Measurements from ENCODE around the gene RXRA.

Gene RXRA

GRCh38 chr9:134392900-134393299 is 66.6 kb downstream of the RXRA start:
- TF ChIP-seq, protein P1, sequence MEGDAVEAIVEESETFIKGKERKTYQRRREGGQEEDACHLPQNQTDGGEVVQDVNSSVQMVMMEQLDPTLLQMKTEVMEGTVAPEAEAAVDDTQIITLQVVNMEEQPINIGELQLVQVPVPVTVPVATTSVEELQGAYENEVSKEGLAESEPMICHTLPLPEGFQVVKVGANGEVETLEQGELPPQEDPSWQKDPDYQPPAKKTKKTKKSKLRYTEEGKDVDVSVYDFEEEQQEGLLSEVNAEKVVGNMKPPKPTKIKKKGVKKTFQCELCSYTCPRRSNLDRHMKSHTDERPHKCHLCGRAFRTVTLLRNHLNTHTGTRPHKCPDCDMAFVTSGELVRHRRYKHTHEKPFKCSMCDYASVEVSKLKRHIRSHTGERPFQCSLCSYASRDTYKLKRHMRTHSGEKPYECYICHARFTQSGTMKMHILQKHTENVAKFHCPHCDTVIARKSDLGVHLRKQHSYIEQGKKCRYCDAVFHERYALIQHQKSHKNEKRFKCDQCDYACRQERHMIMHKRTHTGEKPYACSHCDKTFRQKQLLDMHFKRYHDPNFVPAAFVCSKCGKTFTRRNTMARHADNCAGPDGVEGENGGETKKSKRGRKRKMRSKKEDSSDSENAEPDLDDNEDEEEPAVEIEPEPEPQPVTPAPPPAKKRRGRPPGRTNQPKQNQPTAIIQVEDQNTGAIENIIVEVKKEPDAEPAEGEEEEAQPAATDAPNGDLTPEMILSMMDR (conservative IDR thresholded peaks at IDR 0.05; ENCODE audit: control insufficient read depth, insufficient read depth, low read depth, low read length): no peak
- no peak overlapping the region for H3K4me3 ChIP-seq (ENCODE audit: control insufficient read depth, low read depth, low read length)
- DNase-seq (ENCODE audit: low read depth): no peak

DNA sequence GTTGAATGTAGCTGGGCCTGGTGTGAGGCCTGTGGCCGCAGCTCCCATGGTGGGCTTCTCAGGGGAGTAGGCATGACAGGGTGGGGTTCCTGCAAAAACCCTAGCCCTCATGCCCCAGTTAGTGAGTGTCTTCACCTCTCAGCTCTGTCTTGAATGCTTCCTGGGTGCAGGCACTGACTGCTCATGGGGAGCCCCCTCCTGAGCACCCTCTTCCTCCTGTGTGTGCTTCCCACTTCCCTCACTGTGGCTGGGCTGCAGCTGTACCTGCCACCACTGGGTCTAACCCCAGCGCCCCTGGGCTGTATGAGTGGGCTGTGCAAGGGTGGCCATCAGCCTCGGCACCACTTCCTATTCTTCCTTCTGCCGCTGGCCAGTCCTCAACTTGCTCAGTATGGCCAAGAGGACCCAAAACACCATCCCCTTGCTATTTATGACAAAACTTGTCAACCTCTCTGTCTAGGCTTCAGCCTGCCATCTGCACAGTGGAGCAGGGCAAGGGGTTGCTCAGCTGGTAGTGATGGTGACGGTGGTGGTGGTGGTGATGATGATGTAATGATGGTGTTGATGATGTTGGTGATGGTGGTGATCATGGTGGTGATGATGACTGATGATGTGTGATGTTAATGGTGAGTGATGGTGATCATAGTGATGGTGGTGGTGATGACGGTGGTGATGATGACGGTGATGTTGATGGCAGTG is 67.5 kb downstream of the RXRA start:
- no peak for DNase-seq (ENCODE audit: low read depth)
- no peak overlapping the region for H3K4me3 ChIP-seq (ENCODE audit: control insufficient read depth, low read depth, low read length)
- TF ChIP-seq, protein P1 (conservative IDR thresholded peaks at IDR 0.05; ENCODE audit: control insufficient read depth, insufficient read depth, low read depth, low read length): no peak

DNA sequence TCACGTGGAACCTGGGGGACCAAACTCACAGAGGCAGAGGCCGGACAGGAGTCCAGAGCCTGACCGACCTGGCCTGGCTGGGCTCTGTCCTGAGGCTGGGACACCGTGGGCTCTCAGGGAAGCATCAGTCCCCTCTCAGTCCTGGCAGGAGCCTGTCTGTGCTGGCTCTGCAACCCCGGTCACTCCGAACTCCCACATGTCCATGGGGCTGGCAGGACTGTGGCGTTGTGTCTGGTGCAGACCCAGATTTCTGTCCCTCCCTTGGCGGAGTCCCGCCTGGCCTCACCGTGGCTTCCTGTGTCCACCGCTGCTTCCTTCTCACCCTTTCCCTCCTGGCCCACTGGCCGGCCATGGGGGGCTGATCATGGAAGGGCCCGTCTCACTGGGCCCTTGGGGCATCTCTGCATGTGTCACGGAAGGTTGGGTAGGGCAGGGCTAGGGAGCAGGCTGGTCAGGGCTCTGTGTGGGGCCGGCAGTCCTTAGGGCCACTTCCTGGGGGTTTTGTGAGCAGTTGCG is 68.8 kb downstream of the RXRA start:
- no peak for DNase-seq (ENCODE audit: low read depth)
- TF ChIP-seq, protein P1 (conservative IDR thresholded peaks at IDR 0.05; ENCODE audit: control insufficient read depth, insufficient read depth, low read depth, low read length): no peak
- no peak overlapping the region for H3K4me3 ChIP-seq (ENCODE audit: control insufficient read depth, low read depth, low read length)

- TF ChIP-seq, protein P1 (conservative IDR thresholded peaks at IDR 0.05; ENCODE audit: control insufficient read depth, insufficient read depth, low read depth, low read length): no peak
- H3K4me3 ChIP-seq (ENCODE audit: control insufficient read depth, low read depth, low read length): no peak overlapping the region
- no peak for DNase-seq (ENCODE audit: low read depth)
Observed at GRCh38 chr9:134395737-134396257, 69.5 kb downstream of the RXRA start.

DNA sequence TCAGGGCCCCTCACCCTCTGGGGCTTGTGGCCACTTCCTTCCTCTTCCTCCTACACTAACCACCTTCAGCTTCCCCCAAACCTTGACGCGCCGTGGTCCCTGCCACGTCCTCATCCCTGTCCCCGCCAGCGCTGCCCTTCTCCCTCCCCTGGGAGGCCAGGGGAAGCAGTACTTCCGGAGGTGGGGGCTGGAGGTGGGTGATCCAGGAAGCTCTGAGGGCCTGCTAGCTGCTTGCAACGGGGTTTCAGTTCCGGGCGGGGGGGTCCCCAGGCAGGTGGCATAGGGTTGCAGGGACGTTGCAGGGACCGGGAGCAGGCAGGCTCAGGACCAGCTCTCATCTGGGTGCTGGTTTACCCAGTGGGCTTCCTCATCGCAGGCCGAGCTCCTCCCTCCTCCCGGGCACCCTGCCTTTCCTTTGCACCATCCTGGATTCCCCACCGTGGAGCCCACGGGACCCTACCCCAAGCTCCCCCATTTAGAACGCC is 70.0 kb downstream of the RXRA start:
- TF ChIP-seq, protein P1 (conservative IDR thresholded peaks at IDR 0.05; ENCODE audit: control insufficient read depth, insufficient read depth, low read depth, low read length): no peak
- no peak overlapping the region for H3K4me3 ChIP-seq (ENCODE audit: control insufficient read depth, low read depth, low read length)
- no peak for DNase-seq (ENCODE audit: low read depth)

DNA sequence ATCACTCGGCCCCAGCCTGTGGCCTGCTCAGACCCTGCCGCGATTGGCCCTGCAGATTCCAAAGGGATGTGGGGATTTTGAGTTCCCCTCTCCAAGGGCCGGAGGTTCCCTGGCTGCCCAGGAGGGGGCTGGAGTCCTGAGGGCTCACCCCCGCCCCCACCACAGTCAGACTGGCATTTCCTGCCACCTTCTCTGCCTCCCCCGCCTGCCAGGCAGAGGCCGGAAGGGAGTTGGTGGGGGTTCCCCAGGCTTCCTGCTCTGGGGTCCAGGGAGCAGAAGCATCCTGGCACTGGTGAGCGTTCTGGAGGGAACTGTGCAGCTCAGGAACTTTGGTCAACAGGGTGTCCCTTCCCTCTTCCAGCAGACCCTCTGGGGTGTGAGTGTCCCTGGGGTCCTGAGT is 70.6 kb downstream of the RXRA start:
- no peak overlapping the region for H3K4me3 ChIP-seq (ENCODE audit: control insufficient read depth, low read depth, low read length)
- TF ChIP-seq, protein P1 (conservative IDR thresholded peaks at IDR 0.05; ENCODE audit: control insufficient read depth, insufficient read depth, low read depth, low read length): no peak
- no peak for DNase-seq (ENCODE audit: low read depth)
